DMS53 treated with DMSO at 0.1 percent for 48 hours (cell line): ENCODE results near the gene MICAL3.

Source experiments
- DNase-seq: peaks from one replicate; lab custom pipeline; 2025; ENCODE audit not compliant: unreplicated experiment; lab: John Stamatoyannopoulos, UW

Gene MICAL3

GRCh38 chr22:17847360-17848078 lies 176.8 kb downstream of the MICAL3 start:
- peak; percentile 30 for DNase-seq

GRCh38 chr22:17846326-17846992 lies 177.9 kb downstream of the MICAL3 start:
- DNase-seq = no peak

- no peak for DNase-seq
Observed at GRCh38 chr22:17845790-17846189, 178.6 kb downstream of the MICAL3 start.

GRCh38 chr22:17845327-17845726 lies 179.0 kb downstream of the MICAL3 start:
- peak; percentile 38 for DNase-seq

GRCh38 chr22:17844150-17844549 lies 180.2 kb downstream of the MICAL3 start:
- DNase-seq = no peak

GRCh38 chr22:17842386-17842785 lies 182.0 kb downstream of the MICAL3 start:
- DNase-seq = no peak

GRCh38 chr22:17841836-17842235 lies 182.5 kb downstream of the MICAL3 start:
- DNase-seq = no peak

- DNase-seq = no peak
Observed at GRCh38 chr22:17838180-17838865, 186.0 kb downstream of the MICAL3 start.

- DNase-seq = no peak
Observed at GRCh38 chr22:17836992-17837742, 187.2 kb downstream of the MICAL3 start.

GRCh38 chr22:17835256-17835655 lies 189.1 kb downstream of the MICAL3 start:
- no peak for DNase-seq

GRCh38 chr22:17833489-17833888 lies 190.9 kb downstream of the MICAL3 start:
- DNase-seq = no peak

GRCh38 chr22:17832665-17833064 lies 191.7 kb downstream of the MICAL3 start:
- DNase-seq = no peak

GRCh38 chr22:17831501-17832251 lies 192.7 kb downstream of the MICAL3 start:
- no peak for DNase-seq

GRCh38 chr22:17830043-17830961 lies 194.1 kb downstream of the MICAL3 start:
- peak; percentile 59 for DNase-seq

GRCh38 chr22:17829695-17830042 lies 194.7 kb downstream of the MICAL3 start:
- DNase-seq = no peak

GRCh38 chr22:17828502-17829080 lies 195.8 kb downstream of the MICAL3 start:
- no peak for DNase-seq

- no peak for DNase-seq
Observed at GRCh38 chr22:17827466-17827865, 196.9 kb downstream of the MICAL3 start.

GRCh38 chr22:17825876-17826550 lies 198.3 kb downstream of the MICAL3 start:
- DNase-seq = no peak

- DNase-seq = no peak
Observed at GRCh38 chr22:17824457-17824856, 199.9 kb downstream of the MICAL3 start.
